PC-3 (cell line): ENCODE measurements around the gene CCDC77. TPM values are rescaled to one million over a fixed set of nuclear protein-coding genes. Genes with fewer than 3 reads are reported as not detected.

Experiments used
- ATAC-seq: fragments of 200-7000 bp; cut with Tn5 transposase; 2 replicates; pipeline ENCODE4 v1.9.1; 2020; ENCODE audit warnings: mild to moderate bottlenecking, moderate library complexity
- BruUV-seq: library from RNA; stranded (reverse); fragments of 400-500 nt; replicated peaks from 2 replicates; lab custom pipeline; 2021; lab: Mats Ljungman, UMichigan
- CTCF ChIA-PET: fragments of 300-600 bp; sonication (Branson Sonifier 250); formaldehyde crosslinking; loops from one replicate; lab custom pipeline; 2022; ENCODE audit warnings: antibody characterized with exemption; lab: Charles Lee
- POLR2A ChIA-PET: fragments of 300-600 bp; sonication (Branson Sonifier 250); formaldehyde crosslinking; loops from one replicate; lab custom pipeline; 2022; ENCODE audit warnings: antibody characterized with exemption; ENCODE audit not compliant: unreplicated experiment; lab: Charles Lee
- DNase-seq: peaks from one replicate; pipeline ENCODE4 v3.0.0-alpha.2; 2015
- H2AFZ ChIP-seq: fragments of 300-600 bp; sonication (generic); 2 replicates; pipeline ENCODE4 v1.6.0; 2016; ENCODE audit warnings: antibody characterized with exemption, low read length
- H3F3A ChIP-seq: fragments of 300-600 bp; sonication (generic); one replicate; pipeline ENCODE4 v1.6.0; 2017; ENCODE audit warnings: antibody characterized with exemption, low read length, control low read depth, mild to moderate bottlenecking; ENCODE audit not compliant: unreplicated experiment
- H3K27ac ChIP-seq: fragments of 300-600 bp; sonication (generic); 2 replicates; pipeline ENCODE4 v1.5.1; 2016; ENCODE audit warnings: mild to moderate bottlenecking, low read length
- H3K27me3 ChIP-seq: fragments of 300-600 bp; sonication (generic); 2 replicates; pipeline ENCODE4 v1.6.1; 2016; ENCODE audit warnings: low read length, mixed read lengths
- H3K36me3 ChIP-seq: fragments of 300-600 bp; sonication (generic); 2 replicates; pipeline ENCODE4 v1.6.1; 2016; ENCODE audit warnings: low read depth, mixed run types, low read length, mixed read lengths
- H3K4me1 ChIP-seq: fragments of 300-600 bp; sonication (generic); 2 replicates; pipeline ENCODE4 v1.5.1; 2016; ENCODE audit warnings: low read length; ENCODE audit not compliant: insufficient read depth
- H3K4me2 ChIP-seq: fragments of 300-600 bp; sonication (generic); 2 replicates; pipeline ENCODE4 v1.6.0; 2016; ENCODE audit warnings: low read length
- H3K4me3 ChIP-seq: fragments of 300-600 bp; sonication (generic); 2 replicates; pipeline ENCODE4 v1.5.1; 2016; ENCODE audit warnings: mild to moderate bottlenecking, low read length, mixed read lengths
- H3K79me2 ChIP-seq: fragments of 300-600 bp; sonication (generic); 2 replicates; pipeline ENCODE4 v1.6.1; 2017; ENCODE audit warnings: low read length, mixed read lengths
- H3K9ac ChIP-seq: fragments of 300-600 bp; sonication (generic); 2 replicates; pipeline ENCODE4 v1.6.0; 2016; ENCODE audit warnings: mild to moderate bottlenecking, low read length
- H3K9me2 ChIP-seq: fragments of 300-600 bp; sonication (generic); replicated peaks from 2 replicates; pipeline ENCODE4 v1.6.1; 2016; ENCODE audit warnings: mixed run types, low read length, mixed read lengths
- H3K9me3 ChIP-seq: fragments of 300-600 bp; sonication (generic); 2 replicates; pipeline ENCODE4 v1.6.1; 2016; ENCODE audit warnings: low read length, mixed read lengths
- H4K20me1 ChIP-seq: fragments of 300-600 bp; sonication (generic); 2 replicates; pipeline ENCODE4 v1.6.1; 2016; ENCODE audit warnings: low read length, mixed read lengths
- EZH2 ChIP-seq: fragments of 300-600 bp; sonication (generic); IDR thresholded peaks from one replicate; pipeline ENCODE4 v1.6.1; 2017; ENCODE audit warnings: antibody characterized with exemption, mild to moderate bottlenecking, low read length; ENCODE audit not compliant: unreplicated experiment
- EZH2phosphoT487 ChIP-seq: fragments of 300-600 bp; sonication (generic); IDR thresholded peaks from 2 replicates; pipeline ENCODE4 v1.6.1; 2018; ENCODE audit warnings: mild to moderate bottlenecking, antibody characterized with exemption, low read length, borderline replicate concordance
- intact Hi-C: fragments of 100-400 bp; cut with micrococcal nuclease; formaldehyde crosslinking; loops from 2 replicates; pipeline ENCODE4 v1.9.0; 2023
- total RNA-seq: library from RNA; depleted of rRNA; stranded (reverse); fragments of >200 nt; gene quantifications from 2 replicates; pipeline ENCODE4 v1.2.3, GENCODE V29; 2014
- TF ChIP-seq, protein P1 (sequence below): fragments of 300-600 bp; sonication (generic); conservative IDR thresholded peaks from 2 replicates; pipeline ENCODE4 v1.5.1; 2017; ENCODE audit warnings: antibody characterized with exemption, low read depth, mild to moderate bottlenecking, low read length

CCDC77 gene
- total RNA-seq, 1 experiment from 2014 or later = 10.5 TPM

DNA sequence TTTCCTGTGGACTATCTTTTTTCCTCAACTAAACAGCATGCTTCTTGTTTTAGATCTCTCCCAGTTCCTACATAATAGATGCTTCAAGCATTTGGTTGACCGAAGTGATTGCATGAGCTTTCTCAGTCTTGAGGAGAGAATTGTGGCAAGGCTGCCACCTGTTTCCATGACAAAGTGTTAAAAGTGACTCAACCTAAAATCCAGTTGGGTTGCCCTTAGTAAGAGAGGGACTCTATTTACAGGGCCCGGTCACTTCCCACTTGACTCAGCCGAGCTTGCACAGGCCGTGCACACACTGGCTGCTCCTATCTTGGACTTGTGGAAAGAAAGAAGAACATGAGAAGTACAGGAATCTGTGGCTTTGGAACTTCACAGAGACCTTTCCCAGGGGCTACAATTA lies 56.2 kb downstream of the CCDC77 start:
- H3K9me3 ChIP-seq = no peaks in the 10 kb centered on the region
- ChIA-PET CTCF (no interaction called here), POLR2A (no interaction called here)
- DNase-seq (peak; percentile 55), ATAC-seq (peak; percentile 48)
- H3K9me2 ChIP-seq = no peaks in the 10 kb centered on the region
- no peaks in the 10 kb centered on the region for H3K36me3 ChIP-seq
- H3K27me3 ChIP-seq = no peaks in the 10 kb centered on the region
- H3K4me2 ChIP-seq = no peak overlapping the region
- H3K4me3 ChIP-seq = no peak overlapping the region
- H3F3A ChIP-seq = no peaks in the 10 kb centered on the region
- no peak for TF ChIP-seq EZH2
- no peak for TF ChIP-seq EZH2phosphoT487
- TF ChIP-seq, protein P1, sequence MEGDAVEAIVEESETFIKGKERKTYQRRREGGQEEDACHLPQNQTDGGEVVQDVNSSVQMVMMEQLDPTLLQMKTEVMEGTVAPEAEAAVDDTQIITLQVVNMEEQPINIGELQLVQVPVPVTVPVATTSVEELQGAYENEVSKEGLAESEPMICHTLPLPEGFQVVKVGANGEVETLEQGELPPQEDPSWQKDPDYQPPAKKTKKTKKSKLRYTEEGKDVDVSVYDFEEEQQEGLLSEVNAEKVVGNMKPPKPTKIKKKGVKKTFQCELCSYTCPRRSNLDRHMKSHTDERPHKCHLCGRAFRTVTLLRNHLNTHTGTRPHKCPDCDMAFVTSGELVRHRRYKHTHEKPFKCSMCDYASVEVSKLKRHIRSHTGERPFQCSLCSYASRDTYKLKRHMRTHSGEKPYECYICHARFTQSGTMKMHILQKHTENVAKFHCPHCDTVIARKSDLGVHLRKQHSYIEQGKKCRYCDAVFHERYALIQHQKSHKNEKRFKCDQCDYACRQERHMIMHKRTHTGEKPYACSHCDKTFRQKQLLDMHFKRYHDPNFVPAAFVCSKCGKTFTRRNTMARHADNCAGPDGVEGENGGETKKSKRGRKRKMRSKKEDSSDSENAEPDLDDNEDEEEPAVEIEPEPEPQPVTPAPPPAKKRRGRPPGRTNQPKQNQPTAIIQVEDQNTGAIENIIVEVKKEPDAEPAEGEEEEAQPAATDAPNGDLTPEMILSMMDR = no peak
- H2AFZ ChIP-seq = no peak overlapping the region
- peaks cover 6% of the 10 kb centered on the region for H3K4me1 ChIP-seq
- intact Hi-C loops = no loop called here
- no TSS peak for BruUV-seq
- no peak overlapping the region for H3K27ac ChIP-seq
- H4K20me1 ChIP-seq = no peaks in the 10 kb centered on the region
- no peak overlapping the region for H3K9ac ChIP-seq
- H3K79me2 ChIP-seq = no peaks in the 10 kb centered on the region

DNA sequence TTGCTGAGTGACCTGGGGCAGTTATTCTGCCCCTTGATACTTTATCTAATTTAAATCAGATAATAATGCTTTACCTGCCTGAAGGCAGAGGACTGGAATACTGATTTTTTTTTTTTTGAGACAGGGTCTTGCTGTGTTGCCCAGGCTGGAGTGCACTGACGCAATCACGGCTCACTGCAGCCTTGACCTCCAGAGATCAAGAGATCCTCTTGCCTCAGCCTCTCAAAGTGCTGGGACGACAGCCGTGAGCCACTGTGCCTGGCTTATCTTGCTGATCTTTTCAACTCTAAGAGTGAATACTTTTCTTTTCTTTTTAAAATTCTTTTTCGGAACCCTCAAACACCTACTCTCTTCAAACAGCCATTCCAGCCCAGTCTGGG lies 57.6 kb downstream of the CCDC77 start:
- H3K36me3 ChIP-seq = no peaks in the 10 kb centered on the region
- no peak overlapping the region for H3K9ac ChIP-seq
- TF ChIP-seq EZH2phosphoT487 (no peak), EZH2 (no peak)
- TF ChIP-seq, protein P1 = no peak
- no peaks in the 10 kb centered on the region for H4K20me1 ChIP-seq
- H3K79me2 ChIP-seq = no peaks in the 10 kb centered on the region
- H3K9me2 ChIP-seq = no peaks in the 10 kb centered on the region
- H3K27ac ChIP-seq = no peak overlapping the region
- peak overlapping the region; percentile 85 for H2AFZ ChIP-seq
- CTCF ChIA-PET = no interaction called here
- H3K4me1 ChIP-seq = peaks cover 16% of the 10 kb centered on the region
- H3F3A ChIP-seq = no peaks in the 10 kb centered on the region
- H3K4me2 ChIP-seq = peak overlapping the region; percentile 92
- peak overlapping the region; percentile 67 for H3K4me3 ChIP-seq
- intact Hi-C loops = no loop called here
- no peaks in the 10 kb centered on the region for H3K27me3 ChIP-seq
- DNase-seq (no peak), ATAC-seq (no peak)
- no TSS peak for BruUV-seq
- POLR2A ChIA-PET = no interaction called here
- no peaks in the 10 kb centered on the region for H3K9me3 ChIP-seq

DNA sequence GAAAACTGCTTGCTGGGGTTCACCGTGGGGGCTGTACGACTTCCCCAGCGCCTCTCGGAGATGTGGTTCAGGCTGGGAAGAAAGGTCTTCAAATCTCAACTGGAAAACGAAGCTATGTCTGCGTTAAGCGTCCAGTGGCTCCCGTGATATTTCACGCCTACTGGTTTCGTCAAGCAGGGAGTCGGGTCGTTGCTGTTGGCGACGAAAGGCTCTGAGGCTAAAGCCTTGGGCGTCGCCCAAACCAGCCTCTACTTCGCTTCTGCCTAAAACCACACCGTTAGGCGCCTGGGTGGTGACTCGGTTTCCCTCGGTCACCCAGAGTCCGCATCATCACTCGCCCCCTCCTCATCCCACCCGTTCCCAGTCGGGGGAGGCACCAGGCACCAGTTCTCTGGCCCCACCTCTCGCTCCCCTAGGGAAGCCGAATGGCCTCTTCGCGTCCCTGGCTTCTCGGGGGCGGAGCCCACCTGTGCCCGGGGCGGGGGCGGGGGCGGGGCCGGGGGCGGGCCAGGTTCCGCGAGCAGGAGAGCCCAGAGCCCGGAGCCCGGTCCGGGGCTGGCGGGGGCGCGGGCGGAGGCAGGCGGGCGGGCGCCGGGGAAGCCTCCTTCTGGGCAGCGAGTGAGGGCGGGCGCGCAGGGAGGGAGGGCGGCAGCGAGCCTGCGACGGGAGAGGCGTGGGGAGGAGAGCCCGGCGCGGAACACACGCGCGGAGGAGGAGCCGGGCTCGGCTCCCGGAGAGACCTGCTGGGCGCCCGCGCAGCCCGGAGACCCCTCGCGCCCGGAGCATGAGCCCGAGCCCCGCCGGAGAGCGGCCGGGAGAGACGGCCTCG lies 58.2 kb downstream of the CCDC77 start, which contains the start of gene B4GALNT3:
Gene B4GALNT3 (plus strand): TSS at position 510 of the 829 bp plus-strand sequence. CDS start 438 bp downstream, outside the sequence.
- Histone ChIP-seq H4K20me1 (no peaks in the 10 kb centered on the region), H3K4me3 (peak within 1 kb of the TSS; percentile 67), H3K27ac (no peak within 1 kb of the TSS), H3K36me3 (no peaks in the 10 kb centered on the region), H3K9me3 (no peaks in the 10 kb centered on the region), H3K4me2 (peak within 1 kb of the TSS; percentile 92), H2AFZ (peak within 1 kb of the TSS; percentile 85), H3K9ac (no peak within 1 kb of the TSS), H3F3A (no peaks in the 10 kb centered on the region), H3K79me2 (no peaks in the 10 kb centered on the region), H3K4me1 (peaks cover 16% of the 10 kb centered on the region), H3K27me3 (no peaks in the 10 kb centered on the region), H3K9me2 (no peaks in the 10 kb centered on the region)
- CTCF ChIA-PET = no interaction called here
- DNase-seq (peak; percentile 34), ATAC-seq (peak; percentile 63)
- POLR2A ChIA-PET = no interaction called here
- intact Hi-C loops = loop anchor here (5.0 kb wide), 1 partner anchor 78 kb away; no protein-coding TSS in a partner anchor
- TF ChIP-seq, protein P1 = no peak
- TF ChIP-seq EZH2phosphoT487 (no peak), EZH2 (no peak)
- no TSS peak for BruUV-seq
